HG02852 (cell line): ENCODE measurements around the gene BMP6.

Source experiments
- ATAC-seq: cut with Tn5 transposase; IDR thresholded peaks from one replicate; pipeline ENCODE4 v1.9.1; 2021; ENCODE audit warnings: mild to moderate bottlenecking, moderate library complexity; ENCODE audit not compliant: unreplicated experiment

The BMP6 gene

DNA sequence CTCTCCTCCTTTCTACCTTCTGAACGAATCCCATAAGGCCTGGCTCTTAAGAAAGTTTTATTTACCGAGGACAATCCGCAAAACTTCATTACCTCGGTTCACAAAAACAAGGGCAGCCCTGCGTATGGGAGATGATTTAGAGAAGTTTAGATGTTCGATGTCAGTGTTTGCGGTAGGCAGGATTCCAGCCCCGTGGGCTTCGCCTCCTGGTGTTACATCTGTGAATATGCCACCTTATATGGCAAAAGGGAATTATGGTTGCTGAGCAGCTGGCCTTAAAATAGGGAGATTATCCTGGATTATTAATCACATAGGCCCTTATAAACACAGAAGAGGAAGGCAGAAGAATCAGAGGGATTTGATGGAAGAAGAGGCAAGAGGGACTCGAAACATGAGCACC, 21.1 kb downstream of the BMP6 start:
- no peak for ATAC-seq

GRCh38 chr6:7747433-7747832, 21.5 kb downstream of the BMP6 start:
- ATAC-seq = no peak

DNA sequence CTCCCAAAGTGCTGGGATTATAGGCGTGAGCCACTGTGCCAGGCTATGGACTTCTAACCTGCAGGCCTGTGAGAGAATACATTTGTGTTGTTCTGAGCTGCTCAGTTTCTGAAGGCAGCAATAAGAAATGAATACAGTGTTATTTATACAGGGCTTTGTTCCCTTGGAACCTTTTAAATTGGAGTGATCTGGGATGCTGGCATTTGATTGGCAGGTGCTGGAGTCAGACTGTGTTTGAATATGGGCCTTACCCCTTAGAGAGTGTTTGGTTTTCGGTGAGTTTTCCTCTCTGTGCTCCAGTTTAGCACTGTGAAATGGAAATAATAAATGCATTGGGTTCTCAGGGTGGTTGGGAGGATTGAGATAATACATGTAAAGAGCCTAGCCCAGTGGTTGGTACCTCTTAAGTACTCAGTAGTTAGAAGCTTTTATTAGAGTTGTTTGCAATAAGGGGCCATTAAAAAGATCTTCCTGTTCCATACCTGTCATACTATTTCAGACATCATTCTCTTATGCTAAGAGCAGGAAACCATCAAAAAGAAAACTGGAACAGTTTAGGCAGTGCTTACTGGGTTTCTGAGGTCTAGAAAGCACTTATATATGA, 22.1 kb downstream of the BMP6 start:
- no peak for ATAC-seq

- no peak for ATAC-seq
These were observed 23.6 kb downstream of the BMP6 start for GRCh38 chr6:7749478-7749877.

DNA sequence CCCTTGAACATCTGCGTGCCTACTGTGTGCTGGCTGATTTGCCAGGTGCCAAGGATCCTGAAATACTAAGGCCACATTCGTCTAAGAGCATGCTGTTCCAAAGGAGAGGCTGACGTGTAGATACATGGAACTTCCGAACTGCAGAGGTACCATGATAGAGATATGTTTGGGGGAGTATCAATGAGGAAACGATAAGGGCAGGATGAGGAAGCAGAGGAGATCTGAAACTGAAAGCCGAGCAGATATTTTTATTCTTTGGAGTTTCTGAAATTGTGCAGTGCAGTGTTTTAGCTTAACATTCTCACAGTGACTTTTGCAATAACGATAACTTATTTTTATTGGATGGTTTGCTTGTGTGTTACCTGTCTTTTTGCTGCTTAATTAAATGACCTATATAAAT, 24.3 kb downstream of the BMP6 start:
- no peak for ATAC-seq

GRCh38 chr6:7758456-7758855, 32.6 kb downstream of the BMP6 start:
- ATAC-seq = no peak

GRCh38 chr6:7759320-7759719, 33.4 kb downstream of the BMP6 start:
- ATAC-seq = no peak

GRCh38 chr6:7761051-7761450, 35.2 kb downstream of the BMP6 start:
- ATAC-seq = no peak

- no peak for ATAC-seq
These were observed 36.9 kb downstream of the BMP6 start for GRCh38 chr6:7762760-7763159.

GRCh38 chr6:7763881-7764280, 38.0 kb downstream of the BMP6 start:
- no peak for ATAC-seq

DNA sequence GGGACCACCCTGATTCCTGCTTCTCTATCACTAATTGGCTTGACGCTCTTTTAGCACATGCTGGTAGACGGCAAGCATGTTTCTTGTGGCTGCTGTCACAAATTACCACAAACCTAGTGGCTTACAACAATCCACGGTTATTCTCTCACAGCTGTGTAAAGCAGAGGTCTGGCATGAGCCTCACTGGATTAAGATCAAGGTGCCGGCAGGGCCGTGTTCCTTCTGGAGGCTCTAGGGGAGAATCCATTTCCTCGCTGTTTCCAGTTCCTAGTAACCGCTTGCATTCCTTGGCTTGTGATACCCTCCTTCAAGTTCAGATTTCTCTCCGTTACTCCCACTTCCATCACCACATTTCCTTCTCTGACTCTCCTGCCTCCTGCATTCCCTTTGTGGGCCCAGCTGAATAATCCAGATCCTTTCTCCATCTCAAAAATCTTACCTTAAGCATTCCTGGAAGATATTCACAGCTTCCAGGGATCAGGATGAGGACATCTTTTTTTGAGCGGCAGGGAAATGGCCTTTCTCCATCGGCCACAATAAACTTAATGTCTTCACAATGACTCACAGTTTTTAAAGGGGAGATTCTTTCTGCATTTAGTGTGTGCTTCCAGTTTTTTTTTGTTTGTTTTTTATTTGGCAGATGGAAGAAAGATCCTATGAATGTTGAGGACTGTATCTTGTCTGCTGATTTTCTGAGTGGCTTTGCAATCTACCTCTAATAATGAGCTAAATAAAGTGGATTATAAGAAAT, 39.9 kb downstream of the BMP6 start:
- no peak for ATAC-seq

GRCh38 chr6:7769702-7770101, 43.8 kb downstream of the BMP6 start:
- no peak for ATAC-seq

DNA sequence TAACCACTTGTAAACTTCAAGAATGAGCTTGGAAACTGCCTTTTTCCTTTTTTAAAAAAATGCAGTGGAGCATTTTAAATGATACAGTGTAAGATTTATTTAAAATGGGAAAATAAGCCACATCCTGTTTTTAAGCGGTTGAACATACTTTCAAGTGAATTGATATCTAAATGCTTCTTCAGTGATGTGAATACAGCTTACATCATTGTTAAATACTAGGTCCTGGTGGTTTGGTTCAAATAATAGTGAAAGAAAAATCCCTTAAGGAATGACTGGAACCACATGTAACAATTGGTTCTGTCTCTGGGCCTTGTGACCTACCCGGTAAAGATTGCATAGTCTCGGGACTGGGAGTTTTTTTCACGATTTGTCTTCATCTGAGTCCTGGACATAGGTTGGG, 44.2 kb downstream of the BMP6 start:
- ATAC-seq = no peak

GRCh38 chr6:7770601-7771000, 44.7 kb downstream of the BMP6 start:
- no peak for ATAC-seq

DNA sequence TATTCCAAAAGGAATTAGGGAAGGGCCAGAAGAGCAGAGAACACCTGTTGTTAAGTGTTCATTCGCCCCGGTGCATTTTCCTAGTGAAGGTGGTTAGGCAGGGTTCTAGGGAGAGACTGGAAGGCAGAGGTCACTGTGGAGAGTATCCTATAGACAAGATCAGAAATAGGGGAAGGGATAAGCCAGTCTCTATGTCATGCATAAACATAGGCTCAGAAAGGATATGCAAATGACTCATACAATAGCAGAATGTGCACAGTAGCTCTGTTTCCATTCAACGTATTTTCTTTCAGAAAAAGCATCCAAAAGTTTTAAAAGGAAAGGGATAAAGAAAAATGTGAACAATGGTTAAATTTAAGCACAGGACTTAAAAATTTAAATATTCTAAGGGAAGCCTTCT, 47.4 kb downstream of the BMP6 start:
- no peak for ATAC-seq

DNA sequence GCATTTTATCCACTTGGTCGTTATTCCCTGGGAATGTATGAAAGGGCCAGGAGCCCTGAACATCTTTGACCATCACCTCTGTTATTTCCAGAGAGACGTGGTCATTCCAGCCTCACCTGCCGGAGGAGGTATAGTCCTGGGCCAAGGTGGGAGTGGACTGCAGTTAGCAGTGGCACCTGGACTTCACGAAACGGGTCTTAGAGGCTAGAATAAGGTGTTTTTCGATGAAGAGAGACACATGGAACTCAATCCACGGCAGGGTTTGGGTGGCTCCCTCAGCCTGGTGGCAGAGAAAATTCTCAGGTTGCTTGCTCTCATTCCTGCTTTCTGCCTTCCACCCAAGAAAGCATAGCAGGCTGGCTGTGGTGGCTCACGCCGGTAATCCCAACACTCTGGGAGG, 48.0 kb downstream of the BMP6 start:
- ATAC-seq = no peak

GRCh38 chr6:7776509-7776908, 50.6 kb downstream of the BMP6 start:
- ATAC-seq = no peak

DNA sequence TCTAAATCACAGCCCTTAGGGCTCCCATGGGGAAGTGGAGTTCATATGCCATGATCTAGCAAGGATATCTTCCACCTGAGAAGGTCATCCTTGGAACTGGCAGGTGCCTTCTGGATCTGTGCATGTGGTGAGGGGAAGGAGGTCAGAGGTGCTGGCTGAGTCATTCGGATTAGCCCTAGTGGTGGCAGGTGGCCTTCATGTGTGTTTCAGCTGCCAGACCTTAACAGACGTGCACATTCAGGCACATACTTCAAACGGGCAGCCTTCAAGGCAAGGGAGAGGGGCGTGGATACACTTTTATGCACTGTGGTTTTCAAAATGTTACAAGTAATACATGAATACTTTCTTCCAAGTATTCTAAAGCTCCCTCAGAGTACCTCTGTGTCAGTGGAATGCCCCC, 51.2 kb downstream of the BMP6 start:
- ATAC-seq = no peak

- no peak for ATAC-seq
These were observed 55.3 kb downstream of the BMP6 start for GRCh38 chr6:7781240-7781639.

GRCh38 chr6:7784248-7784647, 58.3 kb downstream of the BMP6 start:
- ATAC-seq = no peak

- peak; percentile 81 for ATAC-seq
These were observed 58.8 kb downstream of the BMP6 start for GRCh38 chr6:7784706-7785105.

- ATAC-seq = no peak
These were observed 59.5 kb downstream of the BMP6 start for GRCh38 chr6:7785243-7786035.
